GM21360 (cell line): ENCODE measurements around the gene WASF3.
"Not testable (repeated sequence)": the region's sequence is repeated elsewhere in the genome, so short reads cannot be mapped to it uniquely, and the experiment has no call there.

ENCODE experiments used
- ATAC-seq: cut with Tn5 transposase; IDR thresholded peaks from one replicate; pipeline ENCODE4 v1.9.1; 2021; ENCODE audit warnings: mild to moderate bottlenecking, moderate library complexity; ENCODE audit not compliant: unreplicated experiment

WASF3 gene

DNA sequence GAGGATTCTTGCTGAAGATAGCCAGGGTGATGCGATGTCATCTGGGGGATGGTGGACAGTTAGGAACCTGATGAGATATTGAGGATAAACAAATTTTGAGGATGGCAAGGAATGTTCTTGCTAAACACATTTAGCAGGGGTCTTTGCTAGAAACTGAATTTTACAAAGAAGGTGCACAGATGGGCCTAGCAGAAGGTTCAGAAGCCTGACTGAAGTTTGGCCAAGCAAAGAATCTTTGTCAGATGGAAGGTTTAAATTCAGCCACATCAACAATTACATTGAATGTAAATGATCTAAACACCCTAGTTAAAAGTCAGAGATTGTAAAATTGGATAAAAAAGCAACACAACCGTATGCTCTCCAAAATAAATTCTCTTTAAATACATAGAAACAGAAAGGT is 68.8 kb downstream of the WASF3 start:
- no peak for ATAC-seq

DNA sequence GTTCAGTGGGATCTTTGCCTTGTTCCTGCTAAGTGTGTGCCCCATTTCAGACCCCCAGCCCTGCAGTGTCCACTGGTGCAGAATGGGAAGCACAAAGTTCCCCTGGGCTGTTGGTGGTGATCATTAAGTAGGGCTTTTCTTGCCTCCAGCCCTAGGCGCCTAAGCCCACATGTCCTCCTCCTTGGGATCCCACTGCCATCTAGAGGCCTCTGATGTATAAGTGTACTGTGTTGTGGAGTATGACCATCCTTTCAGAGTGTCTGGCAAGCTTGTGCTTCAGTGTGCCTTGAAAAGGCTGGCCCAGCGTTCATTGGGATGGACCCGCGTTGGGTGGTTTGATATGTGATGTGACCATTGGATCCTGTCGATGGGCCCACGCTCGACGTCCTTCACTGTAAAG is 71.2 kb downstream of the WASF3 start:
- no peak for ATAC-seq

GRCh38 chr13:26629260-26629825 is 71.9 kb downstream of the WASF3 start:
- ATAC-seq = no peak

DNA sequence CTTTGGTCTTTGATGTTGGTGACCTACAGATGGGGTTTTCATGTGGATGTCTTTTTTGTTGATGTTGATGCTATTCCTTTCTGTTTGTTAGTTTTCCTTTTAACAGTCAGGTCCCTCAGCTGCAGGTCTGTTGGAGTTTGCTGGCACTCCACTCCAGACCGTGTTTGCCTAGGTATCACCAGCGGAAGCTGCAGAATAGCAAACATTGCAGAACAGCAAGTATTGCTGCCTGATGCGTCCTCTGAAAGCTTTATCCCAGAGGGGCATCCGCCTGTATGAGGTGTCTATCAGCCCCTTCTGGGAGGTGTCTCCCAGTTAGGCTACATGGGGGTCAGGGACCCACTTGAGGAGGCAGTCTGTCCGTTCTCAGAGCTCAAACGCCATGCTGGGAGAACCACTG is 78.2 kb downstream of the WASF3 start:
- not testable (repeated sequence) for ATAC-seq

- not testable (repeated sequence) for ATAC-seq
Measured at GRCh38 chr13:26636073-26636472, 78.6 kb downstream of the WASF3 start.

DNA sequence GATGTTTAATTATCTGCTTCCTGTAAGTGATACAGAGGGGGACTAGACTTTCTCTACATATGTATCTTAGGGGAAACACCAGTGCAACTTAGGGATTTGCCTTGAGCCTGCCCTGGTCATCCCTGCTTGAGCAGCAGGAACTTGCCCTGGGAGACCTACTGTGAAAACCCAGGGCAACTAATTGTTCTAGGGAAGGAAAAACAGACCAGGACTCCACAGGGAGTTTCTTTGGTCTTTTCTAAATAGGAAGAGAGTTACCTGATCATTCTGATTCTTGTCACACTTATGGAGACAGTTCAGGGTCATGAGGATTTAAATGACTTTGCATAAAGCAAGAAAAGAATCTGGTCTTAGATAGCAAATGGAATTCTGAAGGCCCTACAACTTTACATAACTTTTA is 89.1 kb downstream of the WASF3 start:
- no peak for ATAC-seq

DNA sequence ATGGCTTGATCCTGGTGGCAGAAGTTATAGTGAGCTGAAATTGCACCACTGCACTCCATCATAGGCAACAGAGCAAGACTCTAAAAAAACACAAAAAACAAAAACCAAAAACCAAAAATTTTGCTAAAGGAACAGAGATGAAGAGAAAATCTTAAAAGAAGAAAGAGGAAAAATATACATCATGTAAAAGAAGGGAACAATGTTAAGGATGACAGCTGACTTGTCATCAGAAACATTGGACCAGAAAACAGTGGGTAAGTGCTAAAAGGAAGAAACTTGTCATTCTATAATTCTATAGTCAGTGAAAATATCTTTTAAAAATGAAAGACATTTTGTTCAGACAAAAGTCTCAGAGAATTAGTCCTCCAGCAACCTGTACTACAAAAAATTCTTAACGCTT is 93.8 kb downstream of the WASF3 start:
- no peak for ATAC-seq

- ATAC-seq = no peak
Measured at GRCh38 chr13:26653310-26653709, 95.8 kb downstream of the WASF3 start.

GRCh38 chr13:26653842-26654241 is 96.4 kb downstream of the WASF3 start:
- ATAC-seq = no peak

GRCh38 chr13:26656919-26657318 is 99.4 kb downstream of the WASF3 start:
- no peak for ATAC-seq

DNA sequence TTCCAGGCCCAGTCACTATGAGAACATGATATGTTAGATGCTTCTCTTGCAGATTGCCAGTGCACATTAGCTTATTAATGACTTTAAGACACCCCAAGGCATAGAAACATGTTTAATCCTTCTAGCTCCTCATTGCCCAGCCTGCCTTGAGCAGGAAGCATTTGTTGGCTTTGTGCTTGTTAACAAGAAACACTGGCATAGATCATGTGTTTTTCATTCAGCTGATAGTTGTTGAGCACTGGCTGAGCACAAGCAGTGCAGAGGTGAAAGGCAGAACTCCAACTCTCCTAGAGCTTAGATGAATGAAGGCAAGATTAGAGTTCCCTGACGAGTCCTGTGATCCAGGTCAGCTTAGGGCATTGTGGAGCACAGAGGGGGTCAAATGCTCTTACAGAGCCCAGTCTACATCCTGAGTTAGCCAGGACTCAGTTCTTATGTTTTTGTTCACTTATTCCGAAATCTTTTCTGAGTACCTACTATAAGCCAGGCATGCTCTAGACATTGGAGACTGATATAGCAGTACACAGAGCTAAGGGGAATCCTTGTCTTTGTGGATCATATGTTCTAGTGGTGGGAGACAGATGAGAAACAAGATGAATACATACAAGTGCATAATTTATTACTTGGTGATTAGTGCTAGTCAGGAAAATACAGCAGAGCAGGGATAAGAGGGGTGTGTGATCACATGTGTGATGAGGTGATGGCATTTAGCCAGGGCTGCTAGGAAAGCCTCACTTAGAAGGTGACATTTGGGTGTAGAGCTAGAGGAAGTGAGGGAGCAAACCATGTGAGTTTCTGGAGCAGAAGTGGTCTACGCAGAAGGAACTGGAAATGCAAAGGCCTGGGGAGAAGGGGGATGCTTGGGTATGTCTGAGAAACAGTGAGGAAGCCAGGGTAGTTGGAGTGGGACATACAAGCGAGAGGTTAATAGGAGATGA is 101.2 kb downstream of the WASF3 start:
- ATAC-seq = no peak

- ATAC-seq = no peak
Measured at GRCh38 chr13:26660185-26660584, 102.7 kb downstream of the WASF3 start.

DNA sequence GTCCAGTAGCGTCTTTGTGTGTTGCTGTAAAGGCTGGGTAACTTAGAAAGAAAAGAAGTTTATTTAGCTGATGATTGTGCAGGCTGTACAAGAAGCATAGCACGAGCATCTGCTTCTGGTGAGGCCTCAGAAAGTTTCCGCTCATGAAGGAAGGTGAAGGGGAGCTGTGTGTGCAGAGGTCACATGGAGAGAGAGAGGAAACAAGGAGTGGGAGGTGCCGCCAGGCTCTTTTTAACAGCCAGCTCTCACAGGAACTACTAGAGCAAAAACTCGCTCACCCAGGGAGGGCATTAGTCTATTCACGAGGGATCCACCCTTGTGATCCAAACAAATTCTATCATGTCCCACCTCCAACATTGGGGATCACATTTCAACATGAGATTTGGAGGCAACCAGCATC is 103.3 kb downstream of the WASF3 start:
- no peak for ATAC-seq

GRCh38 chr13:26663791-26664190 is 106.3 kb downstream of the WASF3 start:
- ATAC-seq = no peak

GRCh38 chr13:26664286-26664685 is 106.8 kb downstream of the WASF3 start:
- ATAC-seq = no peak

DNA sequence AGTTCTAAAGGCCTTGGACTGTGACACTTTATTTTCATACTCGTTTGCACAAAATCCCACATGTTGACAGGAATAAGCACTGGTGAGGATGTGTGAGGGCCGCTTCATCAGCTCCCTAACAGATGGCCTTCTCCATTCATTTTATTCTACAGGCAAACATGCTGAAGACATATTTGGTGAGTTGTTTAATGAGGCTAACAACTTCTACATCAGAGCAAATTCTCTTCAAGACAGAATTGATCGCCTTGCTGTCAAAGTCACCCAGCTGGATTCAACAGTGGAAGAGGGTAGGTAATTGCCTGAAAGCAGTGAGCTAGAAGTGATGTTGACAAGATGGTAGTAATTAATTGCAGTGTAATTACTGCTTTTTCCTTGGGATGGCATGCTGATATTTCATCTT is 107.4 kb downstream of the WASF3 start:
- ATAC-seq = no peak

GRCh38 chr13:26668357-26669146 is 111.1 kb downstream of the WASF3 start:
- ATAC-seq = no peak

- no peak for ATAC-seq
Measured at GRCh38 chr13:26673890-26674289, 116.4 kb downstream of the WASF3 start.

DNA sequence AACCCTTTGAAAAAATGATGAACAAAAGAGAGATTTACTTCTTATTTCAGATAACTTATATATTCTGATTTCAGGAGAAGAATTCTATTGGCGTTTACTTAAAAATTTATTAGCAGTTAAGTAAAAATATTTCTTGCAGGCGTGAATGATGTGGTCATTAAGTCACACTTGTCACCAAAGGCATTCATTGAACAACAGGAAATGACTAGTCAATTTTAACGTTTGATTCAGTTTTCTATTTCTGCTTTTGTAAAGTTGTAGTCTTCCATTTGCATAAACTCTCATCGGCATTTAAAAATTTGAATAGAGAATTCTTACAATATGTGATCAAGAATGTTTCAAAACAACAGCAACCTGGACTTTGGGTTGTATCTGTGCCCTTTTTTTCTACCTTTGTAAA is 119.7 kb downstream of the WASF3 start:
- no peak for ATAC-seq

DNA sequence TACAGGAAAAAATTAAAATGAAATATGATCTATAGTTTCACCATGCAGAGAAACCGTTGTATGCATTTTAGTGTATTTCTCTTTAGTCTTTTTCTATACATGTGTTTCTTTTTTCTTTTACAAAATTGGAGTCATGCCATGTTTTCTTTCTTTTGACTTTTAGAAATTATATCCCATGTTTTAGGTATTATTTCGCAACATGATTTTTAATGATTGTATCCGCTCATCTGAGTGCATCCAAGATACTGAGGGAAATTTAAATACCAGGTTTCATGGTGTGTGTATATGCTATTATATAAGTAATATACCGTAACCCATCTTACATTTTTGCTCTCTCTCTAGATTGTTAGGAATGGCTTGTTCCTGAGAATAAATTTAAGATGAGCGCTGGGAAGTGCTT is 120.8 kb downstream of the WASF3 start:
- ATAC-seq = no peak

- no peak for ATAC-seq
Measured at GRCh38 chr13:26678796-26679195, 121.3 kb downstream of the WASF3 start.
